SK-N-DZ (cell line): Measurements from ENCODE around the gene SGMS1.

Source experiments
- DNase-seq: peaks from one replicate; pipeline ENCODE4 v3.0.0-alpha.2; 2015; ENCODE audit warnings: low spot score

Gene SGMS1

GRCh38 chr10:50400694-50401093, 223.1 kb downstream of the SGMS1 start:
- DNase-seq: no peak

- no peak for DNase-seq
Observed at GRCh38 chr10:50398823-50399222, 224.9 kb downstream of the SGMS1 start.

- no peak for DNase-seq
Observed at GRCh38 chr10:50398381-50398780, 225.4 kb downstream of the SGMS1 start.

- no peak for DNase-seq
Observed at GRCh38 chr10:50397312-50398140, 226.2 kb downstream of the SGMS1 start.

GRCh38 chr10:50396491-50397311, 227.1 kb downstream of the SGMS1 start:
- DNase-seq: no peak

GRCh38 chr10:50395851-50396250, 227.9 kb downstream of the SGMS1 start:
- no peak for DNase-seq

GRCh38 chr10:50395271-50395670, 228.5 kb downstream of the SGMS1 start:
- no peak for DNase-seq

- DNase-seq: no peak
Observed at GRCh38 chr10:50394832-50395231, 228.9 kb downstream of the SGMS1 start.

GRCh38 chr10:50393784-50394467, 229.8 kb downstream of the SGMS1 start:
- no peak for DNase-seq

GRCh38 chr10:50392966-50393718, 230.6 kb downstream of the SGMS1 start:
- no peak for DNase-seq

GRCh38 chr10:50392426-50392825, 231.3 kb downstream of the SGMS1 start:
- DNase-seq: no peak

GRCh38 chr10:50390302-50390701, 233.5 kb downstream of the SGMS1 start:
- no peak for DNase-seq

- no peak for DNase-seq
Observed at GRCh38 chr10:50388181-50388580, 235.6 kb downstream of the SGMS1 start.

- no peak for DNase-seq
Observed at GRCh38 chr10:50387732-50388073, 236.1 kb downstream of the SGMS1 start.

- peak; percentile 41 for DNase-seq
Observed at GRCh38 chr10:50387007-50387731, 236.6 kb downstream of the SGMS1 start.

GRCh38 chr10:50385624-50386023, 238.1 kb downstream of the SGMS1 start:
- no peak for DNase-seq

GRCh38 chr10:50384898-50385297, 238.9 kb downstream of the SGMS1 start:
- no peak for DNase-seq

- DNase-seq: no peak
Observed at GRCh38 chr10:50384238-50384637, 239.5 kb downstream of the SGMS1 start.

GRCh38 chr10:50382576-50383023, 241.2 kb downstream of the SGMS1 start:
- no peak for DNase-seq

GRCh38 chr10:50381642-50382041, 242.1 kb downstream of the SGMS1 start:
- no peak for DNase-seq

GRCh38 chr10:50379616-50380015, 244.1 kb downstream of the SGMS1 start:
- no peak for DNase-seq
